Measurements from ENCODE around the gene KLK10.

- no peak for TF ChIP-seq EP300 (IDR thresholded peaks at IDR 0.05)
- TF ChIP-seq CTCF (IDR thresholded peaks at IDR 0.05): no peak
Observed at GRCh38 chr19:51025809-51026553, 6.5 kb upstream of the KLK10 start.
